ENCODE data around the gene ETS1. TPM values are rescaled to one million over a fixed set of nuclear protein-coding genes. Genes with fewer than 3 reads are reported as not detected.
A peak's percentile ranks its signal among the peaks of the same experiment; 100 is the strongest.
"Not testable (repeated sequence)": the region's sequence is repeated elsewhere in the genome, so short reads cannot be mapped to it uniquely, and the experiment has no call there.

Gene ETS1
- total RNA-seq, 1 donor from 2014 or later: 45.6 TPM

- intact Hi-C loops (cut with DNase I): no loop called here
- no peak for ATAC-seq (ENCODE audit: poor library complexity)
Observed at GRCh38 chr11:128448981-128449713, 138.2 kb downstream of the ETS1 start.

GRCh38 chr11:128448200-128448886 is 139.0 kb downstream of the ETS1 start:
- intact Hi-C loops (cut with DNase I): no loop called here
- peak; percentile 8 for ATAC-seq (ENCODE audit: poor library complexity)
- DNase-seq: no peak

More at GRCh38 chr11:128448981-128449713, 138.2 kb downstream of the ETS1 start:
- no peak for DNase-seq

GRCh38 chr11:128447233-128447632 is 140.1 kb downstream of the ETS1 start:
- intact Hi-C loops (cut with DNase I): no loop called here
- DNase-seq (no peak), ATAC-seq (ENCODE audit: poor library complexity) (no peak)

GRCh38 chr11:128445921-128446320 is 141.4 kb downstream of the ETS1 start:
- DNase-seq; ATAC-seq (ENCODE audit: poor library complexity); intact Hi-C loops (cut with DNase I): not testable (repeated sequence)

GRCh38 chr11:128437136-128437535 is 150.2 kb downstream of the ETS1 start:
- intact Hi-C loops (cut with DNase I): no loop called here
- DNase-seq: no peak
- peak; percentile 22 for ATAC-seq (ENCODE audit: poor library complexity)

- DNase-seq (no peak), ATAC-seq (ENCODE audit: poor library complexity) (no peak)
- intact Hi-C loops (cut with DNase I): no loop called here
Observed at GRCh38 chr11:128434818-128435217, 152.5 kb downstream of the ETS1 start.

GRCh38 chr11:128434411-128434810 is 152.9 kb downstream of the ETS1 start:
- no peak for ATAC-seq (ENCODE audit: poor library complexity)
- intact Hi-C loops (cut with DNase I): no loop called here
- no peak for DNase-seq

GRCh38 chr11:128432926-128433325 is 154.4 kb downstream of the ETS1 start:
- DNase-seq (no peak), ATAC-seq (ENCODE audit: poor library complexity) (no peak)
- intact Hi-C loops (cut with DNase I): no loop called here

- no peak for ATAC-seq (ENCODE audit: poor library complexity)
- intact Hi-C loops (cut with DNase I): no loop called here
Observed at GRCh38 chr11:128431931-128432330, 155.4 kb downstream of the ETS1 start.

GRCh38 chr11:128428935-128429334 is 158.4 kb downstream of the ETS1 start:
- ATAC-seq (ENCODE audit: poor library complexity) (no peak), DNase-seq (no peak)
- intact Hi-C loops (cut with DNase I): no loop called here

More at GRCh38 chr11:128431931-128432330, 155.4 kb downstream of the ETS1 start:
- no peak for DNase-seq

- ATAC-seq (ENCODE audit: poor library complexity): peak; percentile 77
- intact Hi-C loops (cut with DNase I): no loop called here
- peak; percentile 72 for DNase-seq
Observed at GRCh38 chr11:128424851-128425285, 162.5 kb downstream of the ETS1 start.

- intact Hi-C loops (cut with DNase I): no loop called here
- ATAC-seq (ENCODE audit: poor library complexity): peak; percentile 77
- DNase-seq: peak; percentile 79
Observed at GRCh38 chr11:128424271-128424711, 163.1 kb downstream of the ETS1 start.

- intact Hi-C loops (cut with DNase I): no loop called here
- ATAC-seq (ENCODE audit: poor library complexity) (peak; percentile 60), DNase-seq (peak; percentile 64)
Observed at GRCh38 chr11:128422576-128423370, 164.6 kb downstream of the ETS1 start.

- DNase-seq (no peak), ATAC-seq (ENCODE audit: poor library complexity) (no peak)
- intact Hi-C loops (cut with DNase I): no loop called here
Observed at GRCh38 chr11:128421577-128422330, 165.6 kb downstream of the ETS1 start.

- no peak for DNase-seq
- intact Hi-C loops (cut with DNase I): no loop called here
- no peak for ATAC-seq (ENCODE audit: poor library complexity)
Observed at GRCh38 chr11:128420951-128421350, 166.4 kb downstream of the ETS1 start.

GRCh38 chr11:128420265-128420664 is 167.1 kb downstream of the ETS1 start:
- ATAC-seq (ENCODE audit: poor library complexity) (no peak), DNase-seq (no peak)
- intact Hi-C loops (cut with DNase I): no loop called here

GRCh38 chr11:128419012-128419767 is 168.2 kb downstream of the ETS1 start:
- intact Hi-C loops (cut with DNase I): no loop called here
- DNase-seq (no peak), ATAC-seq (ENCODE audit: poor library complexity) (no peak)

All from Right ventricle myocardium superior (tissue), 1 donor.